SHP77 (cell line): ENCODE measurements around the gene MYMK.

Source experiments
- DNase-seq, 2 experiments: peaks; one replicate each; lab custom pipeline; 2025; lab: John Stamatoyannopoulos, UW

The MYMK gene

DNA sequence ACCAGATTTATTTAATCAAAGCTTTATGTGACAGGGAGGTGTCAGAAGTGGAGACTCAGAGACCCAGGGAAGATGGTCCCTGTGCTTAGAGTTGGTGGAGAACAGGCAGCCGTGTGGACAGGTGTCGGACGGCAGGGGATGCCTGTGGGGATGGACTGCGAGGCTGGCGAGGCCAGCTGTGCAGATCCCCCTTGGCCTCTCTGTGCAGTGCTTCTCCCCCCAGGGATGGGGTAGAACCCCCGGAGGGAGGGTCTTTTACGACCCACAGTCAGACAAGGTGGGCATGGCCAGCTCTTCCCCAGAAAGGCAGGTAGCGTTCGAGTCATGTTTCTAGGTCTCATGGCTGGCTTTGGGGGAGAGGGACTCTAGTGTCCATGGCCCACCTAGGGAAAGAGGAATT is 41.1 kb downstream of the MYMK start:
- no peak for DNase-seq

DNA sequence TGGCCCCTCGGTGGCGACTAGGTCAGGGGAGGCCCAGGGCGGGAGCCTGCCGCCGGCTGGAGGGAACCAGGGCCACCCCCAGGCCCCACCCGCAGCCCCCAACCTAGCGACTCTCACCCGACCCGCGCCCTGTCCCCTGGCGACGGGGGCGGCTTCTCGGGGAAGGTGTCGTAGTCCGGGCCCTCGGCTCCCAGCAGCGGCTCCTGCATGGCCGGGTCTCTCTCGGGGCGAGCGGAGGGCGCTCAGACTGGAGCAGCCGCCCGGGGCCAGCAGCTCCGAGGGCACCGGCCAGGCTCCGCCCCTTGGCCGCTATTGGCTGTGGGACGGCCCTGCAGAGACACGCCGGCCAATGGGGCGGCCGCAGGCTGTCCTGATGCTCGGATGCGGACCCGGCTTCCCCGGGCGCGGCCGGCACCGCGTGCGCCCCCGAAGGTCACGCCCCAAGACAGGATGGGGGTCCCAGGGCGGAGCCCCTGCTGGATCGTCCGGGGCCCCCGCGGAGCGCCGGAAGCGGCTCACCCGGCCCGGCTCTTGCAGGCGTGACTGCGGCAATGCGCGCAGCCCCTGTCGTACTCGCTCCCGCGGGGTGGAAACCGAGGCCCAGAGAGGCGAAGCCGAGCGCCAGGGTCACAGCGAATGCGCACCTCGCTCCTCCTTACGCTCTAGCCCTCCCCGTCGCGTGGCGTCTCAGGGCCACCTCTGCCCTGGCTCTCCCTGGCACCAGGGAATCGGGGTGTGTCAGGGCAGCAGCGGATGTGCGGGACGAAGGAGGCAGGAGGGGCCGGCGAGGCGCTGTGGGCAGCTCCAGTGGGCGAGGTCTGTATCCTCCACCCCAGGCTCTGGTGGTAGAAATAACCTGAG is 45.7 kb downstream of the MYMK start, which contains the start of gene SLC2A6:
Gene SLC2A6, minus strand, starts transcription at position 249 of the 861 bp plus-strand sequence. Its CDS starts 40 bp downstream, at position 209.
- DNase-seq, result peak; percentile 78 to 90

DNA sequence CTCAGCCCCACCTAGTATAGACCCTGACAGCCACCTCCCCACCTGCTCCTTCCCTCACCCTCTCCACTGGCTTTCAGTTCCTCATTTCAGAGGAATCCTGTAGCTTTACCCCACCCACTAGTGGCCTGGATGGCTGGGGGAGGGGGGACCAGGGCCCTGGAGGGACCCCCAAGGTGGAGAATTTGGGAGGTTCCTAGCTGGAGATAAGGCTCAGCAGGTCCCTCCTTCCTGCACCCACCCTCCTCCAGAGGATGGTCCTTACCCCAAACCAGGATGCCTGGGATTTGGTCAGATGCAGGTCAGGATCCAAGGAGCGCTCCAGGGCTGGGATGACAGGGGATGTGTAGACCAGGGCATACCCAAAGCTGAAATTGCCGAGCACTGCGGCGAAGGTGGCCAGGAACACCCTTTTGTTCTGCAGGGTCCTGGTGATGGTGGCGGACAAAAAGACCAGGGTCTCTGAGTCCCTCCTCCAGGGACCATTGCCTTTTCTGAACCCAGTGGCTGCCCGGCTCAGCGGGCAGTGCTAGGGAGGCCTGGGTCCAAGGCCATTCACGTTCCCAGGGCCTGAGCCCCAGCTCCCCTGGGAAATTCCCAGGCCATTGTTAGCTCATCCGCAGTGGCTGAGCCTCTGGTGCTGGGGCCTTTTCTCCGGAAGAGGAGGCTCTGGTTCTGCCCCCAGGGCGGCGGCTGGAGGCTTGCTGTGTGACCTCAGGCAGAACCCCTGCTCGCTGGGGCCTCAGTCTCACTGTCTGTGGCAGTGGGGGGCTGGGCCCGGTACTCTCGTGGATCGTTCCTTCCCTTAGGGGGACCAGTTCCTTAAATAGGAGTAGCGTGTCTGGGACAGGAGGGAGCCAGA is 46.5 kb downstream of the MYMK start:
- no peak for DNase-seq

DNA sequence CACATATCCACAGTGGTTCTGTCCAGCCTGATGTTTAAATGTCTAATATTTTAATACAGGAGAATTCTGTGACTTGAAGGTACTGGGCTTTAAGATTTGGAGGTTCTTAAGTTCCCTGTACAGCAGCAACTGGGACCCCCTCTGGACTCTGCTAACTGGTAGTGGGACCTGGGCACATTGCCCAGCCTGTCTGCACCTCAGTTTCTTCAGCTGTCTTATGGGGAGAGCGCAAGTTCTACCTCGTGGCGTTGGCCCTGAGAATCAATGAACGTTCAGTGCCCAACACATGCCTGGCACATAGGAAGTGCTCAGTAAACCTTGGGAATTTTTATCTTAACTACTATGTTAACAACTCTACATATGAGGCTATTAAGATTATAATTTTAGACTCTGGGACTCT is 47.3 kb downstream of the MYMK start:
- no peak for DNase-seq

DNA sequence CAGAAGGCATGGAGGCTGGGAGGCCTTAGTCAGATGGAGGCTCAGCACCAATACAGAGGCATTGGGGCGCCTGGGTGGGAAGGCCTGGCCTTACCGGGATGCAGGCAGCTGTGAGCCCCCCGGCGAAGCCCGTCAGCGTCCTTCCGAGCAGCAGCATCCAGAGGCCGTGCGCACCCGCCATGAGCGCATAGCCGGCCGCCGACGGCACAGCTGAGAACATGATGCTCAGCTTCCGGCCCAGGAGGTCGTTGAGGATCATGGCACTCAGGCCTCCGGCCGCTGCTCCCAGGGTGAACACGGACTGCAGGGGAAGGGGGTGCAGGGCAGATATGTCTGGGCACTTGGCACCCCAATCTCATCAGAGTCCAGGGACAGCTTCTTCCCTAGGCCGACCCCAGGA is 47.8 kb downstream of the MYMK start:
- DNase-seq, result no peak

DNA sequence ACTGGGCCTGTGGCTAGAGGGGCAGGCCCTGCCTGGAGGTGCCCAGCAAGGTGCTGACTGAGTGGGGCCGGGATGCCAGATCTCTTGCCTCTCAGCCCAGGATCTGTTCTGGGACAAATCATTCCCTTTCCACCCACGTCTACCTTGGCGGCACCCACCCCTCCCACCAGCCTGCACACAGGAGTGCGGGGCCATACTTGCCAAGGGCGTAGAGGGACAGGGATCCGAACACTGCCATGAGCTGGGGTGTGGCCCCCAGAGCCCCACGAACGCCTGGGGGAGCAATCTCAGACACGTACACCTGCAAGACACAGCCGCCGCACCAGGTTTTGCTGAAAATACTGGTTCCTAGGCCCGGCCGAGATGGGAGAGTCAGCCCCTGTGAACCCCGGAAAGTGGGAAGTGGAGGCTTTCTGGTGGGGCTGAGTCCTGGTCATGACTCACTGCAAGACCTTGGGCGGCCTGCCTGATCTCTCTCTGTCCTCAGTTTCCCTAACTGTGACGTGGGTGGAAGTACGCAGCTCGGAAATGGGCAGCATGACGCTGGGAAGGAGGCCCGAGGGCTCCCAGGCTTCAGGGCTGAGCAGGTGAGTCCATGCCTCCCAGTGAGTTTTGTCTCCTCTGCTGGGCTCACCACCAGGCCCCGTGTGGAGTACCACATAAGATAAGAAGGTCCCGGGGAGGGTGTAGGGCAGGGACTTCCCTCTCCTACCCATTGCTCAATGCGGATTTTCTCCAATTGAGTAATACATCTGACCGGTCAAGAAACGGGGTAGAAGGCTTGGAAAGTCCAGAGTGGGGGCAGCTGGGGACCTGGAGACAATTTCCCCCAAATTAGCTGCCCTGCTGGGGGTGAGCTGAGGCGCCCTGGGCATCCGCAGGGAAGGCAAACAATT is 48.5 kb downstream of the MYMK start:
- DNase-seq, result no peak

DNA sequence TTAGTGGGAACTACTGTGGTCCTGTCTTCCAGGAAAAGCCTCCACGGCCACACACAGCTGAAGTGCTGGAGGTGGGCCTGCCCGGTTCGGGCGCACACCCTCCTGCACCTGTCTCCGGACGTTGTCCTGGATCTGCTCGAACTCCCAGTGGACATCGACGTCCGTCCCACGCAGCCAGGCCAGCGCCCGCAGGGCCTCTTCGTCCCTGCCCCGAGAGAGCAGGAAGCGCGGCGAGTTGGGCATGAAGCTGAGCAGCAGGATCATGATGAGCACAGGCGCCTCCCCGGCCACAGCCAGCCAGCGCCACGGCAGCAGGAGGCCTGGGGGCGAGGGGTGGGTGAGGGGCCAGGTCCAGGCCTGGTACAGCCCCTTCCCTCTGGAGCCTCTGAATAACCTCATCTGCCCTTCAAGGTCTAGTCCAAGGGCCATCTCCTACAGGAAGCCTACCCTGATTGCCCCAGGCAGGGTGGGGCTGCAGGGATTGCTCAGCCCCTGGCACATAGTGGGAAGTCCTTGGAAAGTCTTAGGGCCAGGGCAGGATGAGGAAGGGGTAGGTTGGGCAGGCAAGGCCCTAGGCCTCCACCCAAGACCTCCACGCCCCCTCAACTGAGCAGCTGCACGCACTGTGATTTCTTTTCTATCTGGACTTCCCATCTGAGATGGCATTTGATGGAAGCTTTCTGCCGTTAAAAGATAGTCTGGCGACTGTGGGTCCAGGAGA is 49.3 kb downstream of the MYMK start:
- DNase-seq, result no peak

DNA sequence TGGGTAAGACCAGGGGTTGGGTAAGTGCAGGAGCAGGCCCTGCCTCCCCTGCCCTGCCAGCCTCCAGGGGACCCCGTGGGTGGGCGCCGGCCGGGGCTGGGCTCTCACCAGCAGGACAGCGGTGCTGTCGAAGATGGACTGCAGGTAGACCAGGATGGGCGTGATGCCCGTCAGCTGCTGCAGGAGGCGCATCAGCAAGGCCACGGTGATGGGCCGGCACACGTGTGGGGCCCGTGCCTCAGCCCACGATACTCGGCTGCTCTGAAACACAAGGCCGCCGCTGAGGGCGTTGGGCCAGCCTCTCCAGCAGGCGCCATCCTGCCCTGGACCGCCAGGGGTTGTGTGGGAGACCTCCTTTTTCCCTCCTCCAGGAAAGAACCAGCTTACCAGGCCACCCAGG is 49.9 kb downstream of the MYMK start:
- no peak for DNase-seq

DNA sequence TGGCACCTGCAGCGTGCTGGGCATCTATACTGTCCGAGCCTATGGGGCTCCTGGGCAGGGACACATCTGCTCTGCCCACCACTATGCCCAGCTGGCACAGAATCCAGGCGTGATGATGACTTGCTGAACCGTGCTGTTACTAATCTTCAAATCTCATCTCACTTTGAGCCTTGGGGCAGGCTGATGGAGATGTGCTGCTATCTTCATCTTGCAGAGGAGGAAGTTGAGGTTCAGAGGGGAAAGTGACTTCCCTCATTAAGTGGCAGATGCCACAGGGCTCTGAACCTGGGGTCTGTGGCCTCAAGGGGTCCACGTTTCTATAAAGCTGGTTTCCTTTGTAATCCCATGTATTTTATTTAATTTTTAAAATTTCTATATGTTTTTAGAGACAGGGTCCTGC is 50.5 kb downstream of the MYMK start:
- no peak for DNase-seq

DNA sequence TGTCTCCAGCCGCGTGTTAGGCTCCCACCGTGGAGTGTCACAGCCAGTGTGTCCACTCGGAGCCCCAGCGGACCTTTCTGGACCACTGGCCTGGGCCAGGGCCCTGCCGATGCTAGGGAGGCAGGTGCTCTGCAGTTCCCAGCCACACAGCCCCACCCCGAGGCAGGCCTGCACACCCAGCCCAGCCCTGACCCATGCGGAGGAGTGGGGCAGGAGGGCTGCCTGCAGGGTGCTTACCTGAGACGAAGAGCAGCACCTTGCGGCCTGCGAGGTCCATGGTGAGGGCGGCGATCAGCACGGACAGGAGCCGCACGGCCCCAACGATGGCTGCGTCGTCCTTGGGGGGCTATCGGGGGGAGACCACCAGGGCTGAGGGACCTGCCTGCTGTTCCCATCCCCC is 51.0 kb downstream of the MYMK start:
- no peak for DNase-seq

GRCh38 chr9:133472753-133473378 is 51.9 kb downstream of the MYMK start:
- DNase-seq, result no peak

- no peak for DNase-seq
Measured at GRCh38 chr9:133472277-133472645, 52.5 kb downstream of the MYMK start.

DNA sequence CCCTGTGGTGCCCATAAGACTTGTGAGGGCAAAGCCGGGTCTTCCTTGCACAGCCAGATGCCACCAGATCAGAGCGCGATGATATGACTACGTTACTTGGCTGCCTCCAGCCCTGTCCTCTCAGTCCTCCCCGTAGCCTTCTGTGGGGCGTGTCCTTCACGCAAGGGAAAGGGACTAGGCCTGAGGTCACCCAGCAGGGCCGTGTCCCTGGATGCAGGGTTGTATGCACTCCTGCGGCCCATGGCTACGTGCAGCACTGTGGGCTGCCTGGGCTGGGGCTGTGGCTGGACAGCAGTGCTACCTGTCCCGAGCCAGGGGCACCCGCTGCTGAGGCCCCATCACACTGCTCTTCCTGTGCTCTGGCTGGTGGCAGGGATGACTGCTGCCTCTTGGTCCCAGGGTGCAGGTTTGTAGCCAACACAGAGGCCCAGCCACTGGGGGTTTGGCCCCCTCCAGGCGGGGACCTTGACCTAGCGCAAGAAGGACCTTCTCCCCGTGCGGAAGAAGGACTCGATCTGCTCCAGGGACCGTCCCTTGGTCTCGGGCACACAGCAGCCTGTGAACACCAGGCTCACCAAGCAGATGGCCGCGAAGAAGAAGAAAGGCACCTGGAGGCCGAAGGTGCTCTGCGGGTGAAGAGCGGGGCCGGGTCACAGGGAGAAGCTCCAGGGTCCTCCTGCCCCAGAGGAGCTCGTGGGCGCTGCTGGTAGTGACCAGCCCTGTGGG is 53.0 kb downstream of the MYMK start:
- no peak for DNase-seq

- DNase-seq, result no peak
Measured at GRCh38 chr9:133470988-133471387, 53.8 kb downstream of the MYMK start.

DNA sequence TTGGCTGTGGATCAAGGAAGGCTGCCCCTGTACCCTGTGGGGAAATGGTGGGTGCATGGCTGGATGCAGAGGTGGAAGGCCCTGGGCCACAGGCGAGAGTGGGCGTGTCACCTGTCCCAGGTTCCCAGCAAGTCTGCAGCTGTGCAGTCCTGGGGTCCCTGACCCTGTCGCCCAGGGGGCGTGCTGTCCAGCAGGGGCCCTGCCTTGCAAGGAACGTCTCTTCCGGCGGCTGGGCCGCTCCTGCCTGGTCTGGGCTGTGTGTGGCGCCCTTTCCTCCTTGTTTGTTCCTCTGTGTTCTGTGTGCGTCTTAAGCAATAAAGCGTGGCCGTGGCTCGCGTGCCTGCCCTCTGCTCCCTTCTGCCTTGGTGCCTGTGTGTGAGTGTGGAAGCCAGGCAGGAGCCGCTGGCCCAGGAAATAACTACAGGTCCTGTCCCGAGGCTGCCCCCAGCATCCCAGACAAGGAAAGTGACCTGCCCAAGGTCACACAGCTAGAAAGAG is 54.3 kb downstream of the MYMK start:
- no peak for DNase-seq

DNA sequence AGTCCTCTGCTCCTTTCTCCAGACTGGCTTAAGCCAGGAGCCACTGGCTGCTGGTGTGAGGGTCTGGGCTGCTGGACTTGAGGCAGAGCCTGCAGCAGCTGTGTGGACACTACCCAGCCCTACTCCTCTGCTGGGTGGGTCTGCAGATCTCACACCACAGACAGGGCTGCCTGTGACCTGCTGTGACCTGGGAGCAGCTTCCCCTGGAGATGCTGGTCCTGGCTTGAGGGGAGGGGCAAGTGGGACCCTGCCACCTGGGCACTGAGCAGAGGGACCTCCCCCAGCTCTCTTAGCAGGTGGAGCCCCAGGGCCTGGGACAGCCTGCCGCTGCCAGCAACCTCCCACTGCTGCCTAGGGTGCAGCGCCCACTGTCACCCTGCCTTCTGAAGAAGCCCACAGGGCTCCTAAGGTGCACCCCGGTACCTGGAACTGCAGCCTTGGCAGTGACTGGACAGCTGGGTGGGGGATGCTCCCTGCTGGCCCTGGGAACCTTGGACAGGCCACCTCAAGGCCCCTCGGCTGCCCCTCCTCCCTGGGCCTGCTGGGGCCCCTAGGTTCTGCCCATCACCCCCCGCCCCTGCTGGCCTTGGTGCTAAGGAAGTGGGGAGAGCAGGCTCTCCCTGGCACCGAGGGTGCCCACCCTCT is 55.9 kb downstream of the MYMK start:
- no peak for DNase-seq

- no peak for DNase-seq
Measured at GRCh38 chr9:133468374-133468773, 56.4 kb downstream of the MYMK start.

DNA sequence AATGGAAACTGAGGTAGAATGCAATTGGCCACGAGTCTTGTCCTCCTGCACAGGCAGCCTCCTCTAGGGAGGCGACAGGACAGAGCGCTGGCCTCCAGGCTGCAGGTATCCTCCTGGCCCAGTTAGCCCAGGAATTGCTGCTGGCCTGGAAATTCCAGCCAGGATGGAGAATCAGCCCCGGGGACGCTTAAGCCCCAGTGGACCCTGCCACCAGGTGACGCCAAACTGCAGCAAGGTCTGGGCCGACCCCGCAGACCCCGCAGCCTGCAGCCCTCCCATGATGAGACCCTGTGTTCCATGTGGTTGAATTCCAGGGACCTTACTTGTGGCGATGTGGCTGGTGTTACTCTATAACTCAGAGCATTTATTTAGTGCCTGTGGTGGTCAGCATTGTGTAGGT is 57.7 kb downstream of the MYMK start:
- no peak for DNase-seq

DNA sequence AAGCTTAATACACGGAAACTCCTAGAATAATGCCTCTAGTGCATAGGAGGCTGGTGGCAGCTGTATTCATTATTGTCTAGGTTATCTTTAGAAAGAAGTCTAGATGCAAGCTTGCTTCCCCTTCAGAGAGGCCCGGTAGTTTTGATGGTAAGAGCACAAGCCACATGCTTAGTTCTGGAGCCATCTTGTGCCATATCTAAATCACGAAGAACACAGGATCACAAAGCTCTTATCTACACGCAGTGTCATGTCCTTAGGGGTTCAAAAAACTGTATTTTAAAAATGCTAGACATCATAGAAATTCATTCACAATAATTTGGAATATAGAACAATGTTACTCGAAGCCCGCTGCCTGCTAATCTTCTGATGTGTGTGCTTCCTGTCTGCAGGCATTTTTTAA is 58.8 kb downstream of the MYMK start:
- DNase-seq, result no peak

GRCh38 chr9:133464638-133465037 is 60.1 kb downstream of the MYMK start:
- no peak for DNase-seq
